Activated B cell treated with CpG ODN at 0.5 μM for 24 hours (primary cell): ENCODE measurements around the gene LBR. TPM values are rescaled to one million over a fixed set of nuclear protein-coding genes. Genes with fewer than 3 reads are reported as not detected.

ENCODE experiments used
- ATAC-seq: fragments of 200-7000 bp; cut with Tn5 transposase; one replicate; pipeline ENCODE4 v1.10.0; 2021; ENCODE audit warnings: low read depth, mild to moderate bottlenecking, moderate library complexity
- CTCF ChIA-PET: fragments of 350-600 bp; sonication (Branson Sonifier 250); formaldehyde crosslinking; loops from one replicate; lab custom pipeline; 2021; ENCODE audit warnings: antibody characterized with exemption; lab: Charles Lee
- POLR2A ChIA-PET: fragments of 350-600 bp; sonication (Branson Sonifier 250); formaldehyde crosslinking; loops from one replicate; lab custom pipeline; 2021; ENCODE audit warnings: antibody characterized with exemption; lab: Charles Lee
- DNase-seq: peaks from one replicate; pipeline ENCODE4 v3.0.0; 2022
- H3K27ac Mint-ChIP-seq: one replicate; pipeline ENCODE4 v1.8.0; 2020; ENCODE audit warnings: mixed read lengths
- H3K27me3 Mint-ChIP-seq: one replicate; pipeline ENCODE4 v1.8.0; 2021; ENCODE audit warnings: mixed read lengths
- H3K36me3 Mint-ChIP-seq: one replicate; pipeline ENCODE4 v1.8.0; 2021; ENCODE audit warnings: low read depth, mixed read lengths
- H3K4me1 Mint-ChIP-seq: one replicate; pipeline ENCODE4 v1.8.0; 2021; ENCODE audit warnings: mixed read lengths
- H3K4me3 Mint-ChIP-seq: one replicate; pipeline ENCODE4 v1.8.0; 2020; ENCODE audit warnings: mild to moderate bottlenecking, mixed read lengths
- H3K9me3 Mint-ChIP-seq: one replicate; pipeline ENCODE4 v1.8.0; 2020; ENCODE audit warnings: mixed read lengths
- CTCF ChIP-seq: fragments of 200-600 bp; IDR thresholded peaks from one replicate; pipeline ENCODE4 v1.8.0; 2022; ENCODE audit warnings: antibody characterized with exemption, mild to moderate bottlenecking
- intact Hi-C: fragments of 100-400 bp; cut with micrococcal nuclease; formaldehyde crosslinking; loops from one replicate; pipeline ENCODE4 v1.15.1; 2024
- total RNA-seq: library from RNA; stranded (reverse); gene quantifications from 2 replicates; pipeline ENCODE4 v1.2.3, GENCODE V29; 2022

LBR gene
- total RNA-seq, 1 donor from 2014 or later, result 113 TPM

- ATAC-seq, result no peak
- Mint-ChIP-seq H3K4me3 (no peak overlapping the region), H3K27ac (no peak overlapping the region), H3K27me3 (no peaks in the 10 kb centered on the region), H3K36me3 (peaks cover 5% of the 10 kb centered on the region), H3K9me3 (no peaks in the 10 kb centered on the region), H3K4me1 (peaks cover 41% of the 10 kb centered on the region)
- DNase-seq, result no peak
- CTCF ChIA-PET, result no interaction called here
- POLR2A ChIA-PET, result interaction anchor here (1.6 to 1.8 kb wide), 2 partner anchors 10 to 37 kb away, joined by 6 to 9 read pairs; no protein-coding TSS in a partner anchor
- no peak for TF ChIP-seq CTCF
- intact Hi-C loops, result no loop called here
Measured at GRCh38 chr1:225431081-225431863, 3.4 kb upstream of the LBR start.

- peaks cover 41% of the 10 kb centered on the region for H3K4me1 Mint-ChIP-seq
- H3K9me3 Mint-ChIP-seq, result no peaks in the 10 kb centered on the region
- H3K27me3 Mint-ChIP-seq, result no peaks in the 10 kb centered on the region
- ChIA-PET POLR2A (interaction anchor here (0.7 to 6.0 kb wide), 4 partner anchors 11 to 569 kb away, joined by 4 to 113 read pairs (median 46); no protein-coding TSS in a partner anchor), CTCF (interaction anchor here (0.7 to 1.0 kb wide), 2 partner anchors 11 to 557 kb away, joined by 3 read pairs; no protein-coding TSS in a partner anchor)
- H3K4me3 Mint-ChIP-seq, result no peak overlapping the region
- DNase-seq, result no peak
- no peak overlapping the region for H3K27ac Mint-ChIP-seq
- peaks cover 5% of the 10 kb centered on the region for H3K36me3 Mint-ChIP-seq
- no peak for ATAC-seq
- intact Hi-C loops, result no loop called here
- no peak for TF ChIP-seq CTCF
Measured at GRCh38 chr1:225430301-225430700, 2.5 kb upstream of the LBR start.

- CTCF ChIA-PET, result interaction anchor here (1.5 to 3.0 kb wide), 2 partner anchors 15 to 46 kb away, joined by 4 to 14 read pairs; no protein-coding TSS in a partner anchor
- Mint-ChIP-seq H3K36me3 (peaks cover 5% of the 10 kb centered on the region), H3K4me3 (peak overlapping the region; percentile 89), H3K9me3 (no peaks in the 10 kb centered on the region), H3K4me1 (peaks cover 42% of the 10 kb centered on the region), H3K27me3 (no peaks in the 10 kb centered on the region), H3K27ac (peak overlapping the region; percentile 90)
- POLR2A ChIA-PET, result interaction anchor here (0.6 to 6.0 kb wide), 8 partner anchors 10 to 1177 kb away, joined by 3 to 113 read pairs (median 9); partner anchors contain the start of gene SDE2
- intact Hi-C loops, result loop anchor here (1.0 to 10.0 kb wide), 10 partner anchors 12 to 994 kb away; partner anchors contain the start of genes H3-3A, PARP1, SRP9 and WDR26
- ATAC-seq, result no peak
- TF ChIP-seq CTCF, result no peak
- DNase-seq, result no peak
Measured at GRCh38 chr1:225428881-225429455, 1.1 kb upstream of the LBR start.

GRCh38 chr1:225428068-225428880 lies 436 bp upstream of the LBR start:
- POLR2A ChIA-PET, result interaction anchor here (0.6 to 6.0 kb wide), 9 partner anchors 10 to 571 kb away, joined by 3 to 113 read pairs (median 5); partner anchors contain the start of gene SDE2
- H3K9me3 Mint-ChIP-seq, result no peaks in the 10 kb centered on the region
- peak; percentile 92 for ATAC-seq

More at GRCh38 chr1:225428068-225428880, 436 bp upstream of the LBR start:
- Mint-ChIP-seq H3K4me3 (peak overlapping the region; percentile 89), H3K27ac (peak overlapping the region; percentile 90), H3K36me3 (peaks cover 11% of the 10 kb centered on the region), H3K4me1 (peaks cover 48% of the 10 kb centered on the region), H3K27me3 (no peaks in the 10 kb centered on the region)
- intact Hi-C loops, result loop anchor here (1.0 to 10.0 kb wide), 10 partner anchors 13 to 993 kb away; partner anchors contain the start of genes H3-3A, PARP1, SRP9 and WDR26
- CTCF ChIA-PET, result interaction anchor here (1.5 to 3.0 kb wide), 2 partner anchors 16 to 46 kb away, joined by 4 to 14 read pairs; no protein-coding TSS in a partner anchor
- no peak for TF ChIP-seq CTCF
- DNase-seq, result peak; percentile 88
